Measurements from ENCODE around the gene AGBL1.

The AGBL1 gene

GRCh38 chr15:86741917-86742316 is 662.2 kb downstream of the AGBL1 start:
- Histone ChIP-seq H3K9me3 (ENCODE audit: control insufficient read depth, insufficient read depth, low read length) (no peaks in the 10 kb centered on the region), H3K4me3 (ENCODE audit: low read depth, low read length) (no peak overlapping the region), H3K4me1 (ENCODE audit: control insufficient read depth, insufficient read depth, low read length) (no peaks in the 10 kb centered on the region), H3K36me3 (ENCODE audit: control insufficient read depth, insufficient read depth, low read length) (no peaks in the 10 kb centered on the region), H3K27me3 (ENCODE audit: control insufficient read depth, insufficient read depth, low read length) (no peaks in the 10 kb centered on the region), H3K9ac (ENCODE audit: low read depth, low read length) (no peak overlapping the region)

- H3K4me1 ChIP-seq (ENCODE audit: control insufficient read depth, insufficient read depth, low read length), result no peaks in the 10 kb centered on the region
- no peak overlapping the region for H3K9ac ChIP-seq (ENCODE audit: low read depth, low read length)
- H3K4me3 ChIP-seq (ENCODE audit: low read depth, low read length), result no peak overlapping the region
- no peaks in the 10 kb centered on the region for H3K36me3 ChIP-seq (ENCODE audit: control insufficient read depth, insufficient read depth, low read length)
- H3K27me3 ChIP-seq (ENCODE audit: control insufficient read depth, insufficient read depth, low read length), result no peaks in the 10 kb centered on the region
- H3K9me3 ChIP-seq (ENCODE audit: control insufficient read depth, insufficient read depth, low read length), result no peaks in the 10 kb centered on the region
These were observed 663.7 kb downstream of the AGBL1 start for GRCh38 chr15:86743283-86743903.

- Histone ChIP-seq H3K36me3 (ENCODE audit: control insufficient read depth, insufficient read depth, low read length) (no peaks in the 10 kb centered on the region), H3K4me3 (ENCODE audit: low read depth, low read length) (no peak overlapping the region), H3K9me3 (ENCODE audit: control insufficient read depth, insufficient read depth, low read length) (no peaks in the 10 kb centered on the region), H3K4me1 (ENCODE audit: control insufficient read depth, insufficient read depth, low read length) (no peaks in the 10 kb centered on the region), H3K9ac (ENCODE audit: low read depth, low read length) (no peak overlapping the region), H3K27me3 (ENCODE audit: control insufficient read depth, insufficient read depth, low read length) (no peaks in the 10 kb centered on the region)
These were observed 664.6 kb downstream of the AGBL1 start for GRCh38 chr15:86744198-86744780.

- H3K27me3 ChIP-seq (ENCODE audit: control insufficient read depth, insufficient read depth, low read length), result no peaks in the 10 kb centered on the region
- no peak overlapping the region for H3K4me3 ChIP-seq (ENCODE audit: low read depth, low read length)
- no peaks in the 10 kb centered on the region for H3K36me3 ChIP-seq (ENCODE audit: control insufficient read depth, insufficient read depth, low read length)
- H3K9me3 ChIP-seq (ENCODE audit: control insufficient read depth, insufficient read depth, low read length), result no peaks in the 10 kb centered on the region
- H3K4me1 ChIP-seq (ENCODE audit: control insufficient read depth, insufficient read depth, low read length), result no peaks in the 10 kb centered on the region
- no peak overlapping the region for H3K9ac ChIP-seq (ENCODE audit: low read depth, low read length)
These were observed 671.4 kb downstream of the AGBL1 start for GRCh38 chr15:86751116-86751515.

- H3K36me3 ChIP-seq (ENCODE audit: control insufficient read depth, insufficient read depth, low read length), result no peaks in the 10 kb centered on the region
- no peak overlapping the region for H3K9ac ChIP-seq (ENCODE audit: low read depth, low read length)
- no peaks in the 10 kb centered on the region for H3K4me1 ChIP-seq (ENCODE audit: control insufficient read depth, insufficient read depth, low read length)
- no peaks in the 10 kb centered on the region for H3K27me3 ChIP-seq (ENCODE audit: control insufficient read depth, insufficient read depth, low read length)
- H3K4me3 ChIP-seq (ENCODE audit: low read depth, low read length), result no peak overlapping the region
- H3K9me3 ChIP-seq (ENCODE audit: control insufficient read depth, insufficient read depth, low read length), result no peaks in the 10 kb centered on the region
These were observed 675.2 kb downstream of the AGBL1 start for GRCh38 chr15:86754846-86755245.

GRCh38 chr15:86756688-86757087 is 677.0 kb downstream of the AGBL1 start:
- Histone ChIP-seq H3K9me3 (ENCODE audit: control insufficient read depth, insufficient read depth, low read length) (no peaks in the 10 kb centered on the region), H3K36me3 (ENCODE audit: control insufficient read depth, insufficient read depth, low read length) (no peaks in the 10 kb centered on the region), H3K27me3 (ENCODE audit: control insufficient read depth, insufficient read depth, low read length) (no peaks in the 10 kb centered on the region), H3K4me1 (ENCODE audit: control insufficient read depth, insufficient read depth, low read length) (no peaks in the 10 kb centered on the region), H3K4me3 (ENCODE audit: low read depth, low read length) (no peak overlapping the region), H3K9ac (ENCODE audit: low read depth, low read length) (no peak overlapping the region)

- Histone ChIP-seq H3K27me3 (ENCODE audit: control insufficient read depth, insufficient read depth, low read length) (no peaks in the 10 kb centered on the region), H3K9ac (ENCODE audit: low read depth, low read length) (no peak overlapping the region), H3K36me3 (ENCODE audit: control insufficient read depth, insufficient read depth, low read length) (no peaks in the 10 kb centered on the region), H3K4me3 (ENCODE audit: low read depth, low read length) (no peak overlapping the region), H3K4me1 (ENCODE audit: control insufficient read depth, insufficient read depth, low read length) (no peaks in the 10 kb centered on the region), H3K9me3 (ENCODE audit: control insufficient read depth, insufficient read depth, low read length) (no peaks in the 10 kb centered on the region)
These were observed 680.3 kb downstream of the AGBL1 start for GRCh38 chr15:86759800-86760523.

GRCh38 chr15:86762874-86763273 is 683.2 kb downstream of the AGBL1 start:
- Histone ChIP-seq H3K27me3 (ENCODE audit: control insufficient read depth, insufficient read depth, low read length) (no peaks in the 10 kb centered on the region), H3K9me3 (ENCODE audit: control insufficient read depth, insufficient read depth, low read length) (no peaks in the 10 kb centered on the region), H3K4me1 (ENCODE audit: control insufficient read depth, insufficient read depth, low read length) (no peaks in the 10 kb centered on the region), H3K4me3 (ENCODE audit: low read depth, low read length) (no peak overlapping the region), H3K36me3 (ENCODE audit: control insufficient read depth, insufficient read depth, low read length) (no peaks in the 10 kb centered on the region), H3K9ac (ENCODE audit: low read depth, low read length) (no peak overlapping the region)

GRCh38 chr15:86764021-86764420 is 684.4 kb downstream of the AGBL1 start:
- H3K27me3 ChIP-seq (ENCODE audit: control insufficient read depth, insufficient read depth, low read length), result no peaks in the 10 kb centered on the region
- H3K4me1 ChIP-seq (ENCODE audit: control insufficient read depth, insufficient read depth, low read length), result no peaks in the 10 kb centered on the region
- no peak overlapping the region for H3K9ac ChIP-seq (ENCODE audit: low read depth, low read length)
- H3K36me3 ChIP-seq (ENCODE audit: control insufficient read depth, insufficient read depth, low read length), result no peaks in the 10 kb centered on the region
- no peaks in the 10 kb centered on the region for H3K9me3 ChIP-seq (ENCODE audit: control insufficient read depth, insufficient read depth, low read length)
- H3K4me3 ChIP-seq (ENCODE audit: low read depth, low read length), result no peak overlapping the region

GRCh38 chr15:86765281-86765680 is 685.6 kb downstream of the AGBL1 start:
- H3K9ac ChIP-seq (ENCODE audit: low read depth, low read length), result no peak overlapping the region
- no peaks in the 10 kb centered on the region for H3K36me3 ChIP-seq (ENCODE audit: control insufficient read depth, insufficient read depth, low read length)
- no peaks in the 10 kb centered on the region for H3K4me1 ChIP-seq (ENCODE audit: control insufficient read depth, insufficient read depth, low read length)
- H3K4me3 ChIP-seq (ENCODE audit: low read depth, low read length), result no peak overlapping the region
- no peaks in the 10 kb centered on the region for H3K9me3 ChIP-seq (ENCODE audit: control insufficient read depth, insufficient read depth, low read length)
- no peaks in the 10 kb centered on the region for H3K27me3 ChIP-seq (ENCODE audit: control insufficient read depth, insufficient read depth, low read length)

- Histone ChIP-seq H3K27me3 (ENCODE audit: control insufficient read depth, insufficient read depth, low read length) (no peaks in the 10 kb centered on the region), H3K36me3 (ENCODE audit: control insufficient read depth, insufficient read depth, low read length) (no peaks in the 10 kb centered on the region), H3K4me3 (ENCODE audit: low read depth, low read length) (no peak overlapping the region), H3K4me1 (ENCODE audit: control insufficient read depth, insufficient read depth, low read length) (no peaks in the 10 kb centered on the region), H3K9ac (ENCODE audit: low read depth, low read length) (no peak overlapping the region), H3K9me3 (ENCODE audit: control insufficient read depth, insufficient read depth, low read length) (no peaks in the 10 kb centered on the region)
These were observed 692.8 kb downstream of the AGBL1 start for GRCh38 chr15:86772369-86773059.
